Stomach (tissue), 4 donors: Measurements from ENCODE around the gene TBCCD1.

Source experiments
- CTCF ChIP-seq, 7 experiments: fragments of 450-650 bp in 4 of 7; fragments of 200-600 bp in 3 of 7; sonication (generic) in 3 of 7; IDR thresholded peaks; one replicate each; pipeline ENCODE4 v1.5.1; 2016 to 2019; ENCODE audit warnings: antibody characterized with exemption in 7 of 7, control low read depth in 2 of 7, mild to moderate bottlenecking in 1 of 7
- POLR2A ChIP-seq, 4 donors: fragments of 450-650 bp; IDR thresholded peaks; one replicate each; pipeline ENCODE4 v1.6.1; 2016; ENCODE audit warnings: antibody characterized with exemption in 4 of 4, control low read depth in 2 of 4, mild to moderate bottlenecking in 1 of 4, moderate library complexity in 1 of 4
- POLR2AphosphoS5 ChIP-seq, 3 donors: sonication (generic); formaldehyde crosslinking; IDR thresholded peaks; one replicate each; pipeline ENCODE4 v1.6.1; 2016; ENCODE audit warnings: antibody characterized with exemption in 3 of 3

DNA sequence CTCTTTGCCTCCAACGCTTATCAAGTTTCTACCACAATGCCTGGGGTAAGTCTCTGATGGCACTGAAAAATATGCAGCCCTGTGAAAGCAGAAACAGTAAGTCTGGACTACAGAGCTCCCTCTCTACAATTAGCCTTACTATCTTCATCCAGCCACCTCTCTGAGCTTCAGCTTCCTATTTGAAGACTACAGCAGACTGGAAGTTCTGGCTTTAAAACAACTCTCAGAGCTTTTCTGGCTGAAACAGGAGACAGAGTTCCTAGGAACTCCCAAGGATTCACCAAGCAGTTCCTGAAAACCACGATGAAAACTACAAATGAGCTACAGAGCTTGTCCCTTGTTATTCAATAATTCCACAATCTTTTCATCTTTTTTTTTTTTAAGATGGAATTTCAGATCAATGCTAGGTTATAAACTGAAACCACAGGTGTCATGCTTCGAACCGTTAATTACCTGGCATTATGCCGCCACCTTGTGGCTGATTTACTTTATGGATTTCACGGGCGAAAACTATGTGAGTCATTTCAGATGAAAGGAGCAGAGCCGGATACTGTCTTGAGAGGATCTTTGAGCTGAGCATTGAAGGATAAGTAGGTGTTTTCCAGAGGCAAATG lies 26.8 kb downstream of the TBCCD1 start:
- no peak for TF ChIP-seq POLR2A (IDR thresholded peaks at IDR 0.05)
- peak in 5 of 7 experiments; percentile 17 to 83 (median 75) for TF ChIP-seq CTCF (IDR thresholded peaks at IDR 0.05)
- no peak for TF ChIP-seq POLR2AphosphoS5 (IDR thresholded peaks at IDR 0.05)
